Retinal pigment epithelial cell (primary cell): ENCODE results near the gene OPN1LW.
"Not testable (repeated sequence)": the region's sequence is repeated elsewhere in the genome, so short reads cannot be mapped to it uniquely, and the experiment has no call there.

ENCODE experiments used
- DNase-seq: peaks from one replicate; pipeline ENCODE4 v3.0.0-alpha.2; 2010; ENCODE audit warnings: low read depth
- H3K4me3 ChIP-seq: 2 replicates; pipeline ENCODE4 v1.5.1; 2011; ENCODE audit warnings: mild to moderate bottlenecking, low read length, control low read depth, moderate library complexity
- TF ChIP-seq, protein P1 (sequence below): conservative IDR thresholded peaks from 2 replicates; pipeline ENCODE4 v1.5.1; 2011; ENCODE audit warnings: low read depth, low read length, control low read depth, inconsistent platforms

Gene OPN1LW

DNA sequence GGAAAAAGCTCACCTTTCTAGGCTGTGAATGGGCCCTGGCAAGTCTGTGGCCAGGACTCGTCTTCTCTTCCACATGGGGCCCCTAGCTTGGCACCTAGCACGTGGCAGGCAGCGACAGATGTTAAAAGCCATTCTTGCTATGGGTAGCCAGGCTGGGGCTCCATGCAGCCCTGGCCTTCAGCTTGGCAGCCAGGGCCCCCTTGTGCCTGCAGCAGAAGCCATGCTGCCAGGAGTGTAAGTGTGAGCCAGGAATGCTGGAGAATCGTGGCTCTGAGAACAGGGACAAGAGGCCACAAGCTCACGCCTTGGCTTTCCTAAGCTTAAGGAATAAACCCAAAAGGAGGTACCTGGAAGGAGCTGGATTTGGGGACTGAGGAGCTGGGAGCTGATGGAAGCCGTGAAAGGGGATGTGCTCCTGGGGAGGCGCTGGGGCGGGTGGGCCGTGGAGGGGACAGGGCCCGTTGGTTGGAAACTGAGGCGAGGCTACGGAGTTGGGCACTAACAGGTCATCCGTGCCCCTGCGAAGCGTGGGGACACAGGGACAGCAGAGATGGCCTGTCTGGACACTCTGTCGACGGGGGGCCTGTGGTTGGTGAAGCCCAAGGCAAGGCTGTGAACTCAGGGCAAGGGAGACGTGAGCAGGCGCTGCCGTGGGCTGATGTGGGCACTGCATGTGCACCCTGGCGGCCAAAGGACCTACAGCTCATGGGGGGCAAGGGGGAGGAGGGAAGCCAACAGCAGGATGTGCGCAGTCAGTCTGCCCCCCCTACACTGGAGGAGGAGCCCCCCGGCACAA is 895 bp upstream of the OPN1LW start:
- H3K4me3 ChIP-seq = no peak overlapping the region
- TF ChIP-seq, protein P1, sequence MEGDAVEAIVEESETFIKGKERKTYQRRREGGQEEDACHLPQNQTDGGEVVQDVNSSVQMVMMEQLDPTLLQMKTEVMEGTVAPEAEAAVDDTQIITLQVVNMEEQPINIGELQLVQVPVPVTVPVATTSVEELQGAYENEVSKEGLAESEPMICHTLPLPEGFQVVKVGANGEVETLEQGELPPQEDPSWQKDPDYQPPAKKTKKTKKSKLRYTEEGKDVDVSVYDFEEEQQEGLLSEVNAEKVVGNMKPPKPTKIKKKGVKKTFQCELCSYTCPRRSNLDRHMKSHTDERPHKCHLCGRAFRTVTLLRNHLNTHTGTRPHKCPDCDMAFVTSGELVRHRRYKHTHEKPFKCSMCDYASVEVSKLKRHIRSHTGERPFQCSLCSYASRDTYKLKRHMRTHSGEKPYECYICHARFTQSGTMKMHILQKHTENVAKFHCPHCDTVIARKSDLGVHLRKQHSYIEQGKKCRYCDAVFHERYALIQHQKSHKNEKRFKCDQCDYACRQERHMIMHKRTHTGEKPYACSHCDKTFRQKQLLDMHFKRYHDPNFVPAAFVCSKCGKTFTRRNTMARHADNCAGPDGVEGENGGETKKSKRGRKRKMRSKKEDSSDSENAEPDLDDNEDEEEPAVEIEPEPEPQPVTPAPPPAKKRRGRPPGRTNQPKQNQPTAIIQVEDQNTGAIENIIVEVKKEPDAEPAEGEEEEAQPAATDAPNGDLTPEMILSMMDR = no peak
- no peak for DNase-seq

DNA sequence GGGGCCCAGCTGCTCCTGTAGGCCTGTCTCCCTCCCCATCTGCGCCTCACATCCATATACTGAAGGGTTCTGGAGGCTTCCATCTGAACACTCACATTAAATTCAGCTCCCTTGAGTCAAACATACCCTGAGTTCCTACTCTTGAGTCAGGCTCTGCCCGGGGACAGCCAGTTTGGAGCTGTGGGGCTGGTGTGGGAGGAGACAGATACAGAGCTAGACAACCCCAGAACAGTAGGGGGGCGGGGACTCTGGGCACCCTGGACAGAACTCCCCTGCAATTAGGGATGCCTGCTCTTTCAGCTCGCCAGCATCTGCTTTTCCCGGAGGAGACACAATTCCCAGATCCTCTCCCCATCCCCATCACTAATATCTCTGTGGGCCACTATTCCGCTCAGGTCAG is 7.0 kb downstream of the OPN1LW start:
- DNase-seq, H3K4me3 ChIP-seq: not testable (repeated sequence)

DNA sequence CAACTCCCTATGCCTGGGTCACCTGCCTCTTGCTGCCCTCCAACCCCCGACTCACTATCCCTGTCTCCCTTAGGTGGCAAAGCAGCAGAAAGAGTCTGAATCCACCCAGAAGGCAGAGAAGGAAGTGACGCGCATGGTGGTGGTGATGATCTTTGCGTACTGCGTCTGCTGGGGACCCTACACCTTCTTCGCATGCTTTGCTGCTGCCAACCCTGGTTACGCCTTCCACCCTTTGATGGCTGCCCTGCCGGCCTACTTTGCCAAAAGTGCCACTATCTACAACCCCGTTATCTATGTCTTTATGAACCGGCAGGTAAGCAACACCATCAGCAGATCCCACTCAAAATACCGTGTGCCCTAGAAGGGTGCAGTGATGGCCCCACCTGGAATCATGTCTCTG is 12.2 kb downstream of the OPN1LW start:
- not testable (repeated sequence) for DNase-seq

DNA sequence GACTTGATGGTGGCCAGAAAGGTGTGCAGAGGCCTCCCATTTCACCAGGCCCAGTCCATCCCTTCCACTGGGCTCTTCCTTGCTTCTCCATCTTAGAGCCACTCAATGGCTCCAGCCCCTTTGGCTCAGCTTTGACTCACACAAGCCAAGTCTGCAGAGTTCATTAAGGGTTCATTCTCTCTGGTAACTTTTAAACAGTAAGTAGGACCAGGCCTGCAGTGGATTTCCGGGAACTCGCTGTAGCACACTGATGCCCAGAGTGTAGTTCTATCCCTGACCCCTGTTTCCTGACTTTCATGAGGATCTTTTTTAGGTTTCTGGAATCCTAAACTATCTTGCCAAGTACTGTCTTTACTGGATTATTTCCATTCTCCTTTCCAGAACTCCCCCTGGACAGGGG is 13.2 kb downstream of the OPN1LW start:
- H3K4me3 ChIP-seq, DNase-seq: not testable (repeated sequence)

More for the DNA sequence above, 12.2 kb downstream of the OPN1LW start:
- not testable (repeated sequence) for H3K4me3 ChIP-seq

DNA sequence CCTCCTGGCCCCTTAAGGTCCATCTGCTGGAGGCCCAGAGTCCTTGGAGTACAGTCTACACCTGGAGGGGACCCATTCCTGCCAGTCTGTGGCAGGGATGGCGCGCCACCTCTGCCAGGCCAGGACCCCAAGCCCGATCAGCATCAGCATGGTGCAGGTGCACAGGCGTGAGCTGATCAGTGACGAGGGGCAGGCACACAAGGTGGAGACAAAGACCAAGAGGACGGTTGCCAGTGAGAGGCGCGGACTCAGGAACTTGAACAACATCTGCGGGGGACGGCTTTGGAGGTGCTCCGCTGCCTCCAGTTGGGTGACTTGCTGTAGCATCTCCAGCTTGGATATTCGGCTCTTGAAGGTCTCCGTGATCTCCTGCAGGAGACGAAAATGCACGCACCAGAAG is 15.3 kb downstream of the OPN1LW start:
- H3K4me3 ChIP-seq, DNase-seq: not testable (repeated sequence)

DNA sequence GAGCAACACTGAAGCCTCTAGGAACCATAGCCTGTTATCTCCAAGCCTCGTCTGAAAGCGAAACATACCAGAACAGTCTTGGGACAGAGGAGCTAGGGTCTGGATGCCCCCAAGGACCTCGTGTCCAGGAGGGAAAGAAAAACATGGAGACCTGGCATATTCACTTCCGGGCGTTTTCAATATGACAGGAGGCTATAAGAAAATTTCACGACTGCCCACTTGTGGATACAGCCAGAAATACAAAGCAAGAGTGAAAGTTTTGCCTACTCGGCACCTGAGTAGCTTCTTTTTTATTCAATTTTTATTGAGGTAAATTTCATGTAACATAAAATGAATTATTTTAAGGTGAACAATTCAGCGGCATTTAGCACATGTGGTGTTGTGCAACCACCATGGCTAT is 20.9 kb downstream of the OPN1LW start:
- DNase-seq, H3K4me3 ChIP-seq: not testable (repeated sequence)

DNA sequence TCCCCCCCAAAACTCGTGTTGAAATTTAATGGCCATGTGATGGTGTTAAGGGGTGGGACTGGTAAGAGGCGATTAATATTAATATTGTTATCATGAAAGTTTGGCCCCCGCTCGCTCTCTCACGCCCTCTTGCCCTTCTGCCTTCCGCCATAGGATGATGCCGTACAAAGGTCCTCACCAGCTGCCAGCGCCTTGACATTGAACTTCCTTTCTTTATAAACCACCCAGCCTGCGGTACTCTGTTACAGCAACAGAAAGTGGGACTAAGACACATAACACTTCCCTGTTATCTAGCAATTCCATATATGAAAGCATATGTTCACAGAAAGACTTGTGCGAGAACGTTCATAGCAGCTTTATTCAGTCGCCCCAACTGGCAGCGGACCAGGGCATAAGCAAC is 24.3 kb downstream of the OPN1LW start:
- H3K4me3 ChIP-seq, DNase-seq: not testable (repeated sequence)

DNA sequence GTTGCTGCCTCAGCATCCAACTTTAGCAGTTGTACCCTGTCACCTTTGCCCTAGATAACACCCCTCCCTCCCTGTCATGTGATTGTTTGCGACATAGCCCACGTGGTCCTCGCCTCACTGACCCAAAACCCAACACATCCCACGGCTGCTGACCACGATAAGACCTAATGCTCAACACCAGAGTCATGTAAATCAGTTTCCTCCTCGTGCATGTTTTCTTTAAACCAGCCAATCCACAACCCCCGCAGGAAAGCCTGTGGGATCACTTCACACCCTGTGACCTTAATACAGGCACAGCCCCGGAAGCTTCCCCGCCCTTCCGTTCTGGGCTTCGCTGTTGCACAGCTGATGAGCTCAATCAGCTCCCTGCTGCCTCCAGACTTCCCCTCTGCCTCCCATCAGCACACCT is 28.5 kb downstream of the OPN1LW start:
- not testable (repeated sequence) for H3K4me3 ChIP-seq, DNase-seq

DNA sequence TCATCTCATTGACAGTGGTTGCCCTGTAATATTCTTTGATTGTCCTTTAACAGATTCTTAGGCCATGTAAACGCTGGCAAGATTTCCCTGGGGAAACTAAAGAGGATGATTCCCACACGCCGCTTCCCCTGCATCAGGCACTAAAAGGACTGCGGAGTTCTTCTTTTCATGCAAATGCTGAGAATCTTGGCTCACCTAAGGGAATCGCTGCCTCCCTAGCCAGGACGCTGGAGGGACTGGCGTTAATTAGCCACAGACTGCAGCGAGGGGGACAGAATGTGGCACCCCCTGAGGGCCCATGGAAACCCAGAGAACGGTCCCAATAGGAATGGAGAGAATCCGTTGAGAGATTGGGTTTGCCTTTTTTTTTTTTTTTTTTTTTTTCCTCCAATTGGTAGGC is 30.3 kb downstream of the OPN1LW start:
- DNase-seq, H3K4me3 ChIP-seq: not testable (repeated sequence)

DNA sequence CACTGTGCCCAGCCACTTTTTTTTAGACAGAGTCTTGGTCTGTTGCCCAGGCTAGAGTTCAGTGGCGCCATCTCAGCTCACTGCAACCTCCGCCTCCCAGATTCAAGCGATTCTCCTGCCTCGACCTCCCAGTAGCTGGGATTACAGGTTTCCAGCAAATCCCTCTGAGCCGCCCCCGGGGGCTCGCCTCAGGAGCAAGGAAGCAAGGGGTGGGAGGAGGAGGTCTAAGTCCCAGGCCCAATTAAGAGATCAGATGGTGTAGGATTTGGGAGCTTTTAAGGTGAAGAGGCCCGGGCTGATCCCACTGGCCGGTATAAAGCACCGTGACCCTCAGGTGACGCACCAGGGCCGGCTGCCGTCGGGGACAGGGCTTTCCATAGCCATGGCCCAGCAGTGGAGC is 38.3 kb downstream of the OPN1LW start, which contains the start of gene OPN1MW:
Gene OPN1MW (plus strand): TSS at position 301 of the 400 bp plus-strand sequence. CDS start 82 bp downstream, at position 383.
- not testable (repeated sequence) for DNase-seq, H3K4me3 ChIP-seq

DNA sequence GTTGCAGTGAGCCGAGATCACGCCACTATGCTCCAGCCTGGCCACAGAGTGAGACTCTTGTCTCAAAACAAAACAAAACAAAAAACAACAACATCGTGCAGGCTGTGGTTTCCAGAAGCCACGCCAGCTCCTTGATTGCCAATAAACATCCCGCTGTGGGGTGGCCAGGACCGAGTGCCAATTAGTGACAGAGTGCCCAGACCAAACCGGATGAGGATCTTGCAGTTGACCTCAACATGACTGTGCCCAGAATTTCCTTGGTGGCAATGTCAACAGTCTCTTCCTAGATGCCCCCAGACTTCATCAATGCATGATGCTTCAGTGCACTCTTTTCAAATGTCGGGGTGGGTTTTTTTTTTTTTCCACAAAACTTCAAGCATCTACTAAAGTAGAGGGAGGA is 39.8 kb downstream of the OPN1LW start:
- H3K4me3 ChIP-seq, DNase-seq: not testable (repeated sequence)

DNA sequence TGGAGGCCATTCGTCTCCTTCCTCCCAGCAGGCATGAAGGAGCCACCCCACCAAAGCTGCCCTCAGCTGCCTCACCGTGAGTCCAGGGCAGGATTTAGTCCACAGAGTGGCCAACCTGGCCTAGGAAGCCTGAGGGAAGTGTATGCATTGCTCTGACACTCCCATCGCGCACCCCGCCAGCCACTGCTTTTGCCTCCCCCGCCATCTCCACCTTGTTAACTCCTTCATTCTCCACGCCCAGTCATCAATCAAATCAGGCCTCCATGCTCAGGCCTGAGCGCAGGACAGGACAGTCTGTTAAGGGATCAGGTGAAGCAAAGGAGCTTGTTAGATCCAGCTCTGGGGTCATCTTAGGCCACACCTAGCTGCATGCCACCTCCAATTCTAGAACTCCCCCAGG is 48.8 kb downstream of the OPN1LW start:
- H3K4me3 ChIP-seq, DNase-seq: not testable (repeated sequence)

DNA sequence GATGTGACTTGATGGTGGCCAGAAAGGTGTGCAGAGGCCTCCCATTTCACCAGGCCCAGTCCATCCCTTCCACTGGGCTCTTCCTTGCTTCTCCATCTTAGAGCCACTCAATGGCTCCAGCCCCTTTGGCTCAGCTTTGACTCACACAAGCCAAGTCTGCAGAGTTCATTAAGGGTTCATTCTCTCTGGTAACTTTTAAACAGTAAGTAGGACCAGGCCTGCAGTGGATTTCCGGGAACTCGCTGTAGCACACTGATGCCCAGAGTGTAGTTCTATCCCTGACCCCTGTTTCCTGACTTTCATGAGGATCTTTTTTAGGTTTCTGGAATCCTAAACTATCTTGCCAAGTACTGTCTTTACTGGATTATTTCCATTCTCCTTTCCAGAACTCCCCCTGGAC is 50.3 kb downstream of the OPN1LW start:
- not testable (repeated sequence) for H3K4me3 ChIP-seq, DNase-seq

DNA sequence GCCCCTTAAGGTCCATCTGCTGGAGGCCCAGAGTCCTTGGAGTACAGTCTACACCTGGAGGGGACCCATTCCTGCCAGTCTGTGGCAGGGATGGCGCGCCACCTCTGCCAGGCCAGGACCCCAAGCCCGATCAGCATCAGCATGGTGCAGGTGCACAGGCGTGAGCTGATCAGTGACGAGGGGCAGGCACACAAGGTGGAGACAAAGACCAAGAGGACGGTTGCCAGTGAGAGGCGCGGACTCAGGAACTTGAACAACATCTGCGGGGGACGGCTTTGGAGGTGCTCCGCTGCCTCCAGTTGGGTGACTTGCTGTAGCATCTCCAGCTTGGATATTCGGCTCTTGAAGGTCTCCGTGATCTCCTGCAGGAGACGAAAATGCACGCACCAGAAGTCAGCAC is 52.4 kb downstream of the OPN1LW start:
- DNase-seq = not testable (repeated sequence)

More for the DNA sequence above, 52.4 kb downstream of the OPN1LW start:
- H3K4me3 ChIP-seq = not testable (repeated sequence)
